Right lobe of liver (tissue), 6 donors: ENCODE data around the gene AASDHPPT. TPM values are rescaled to one million over a fixed set of nuclear protein-coding genes. Genes with fewer than 3 reads are reported as not detected.

Experiments used
- ATAC-seq, 4 donors: fragments of 200-7000 bp; cut with Tn5 transposase; one replicate each; pipeline ENCODE4 v1.9.1; 2020; ENCODE audit warnings: mild to moderate bottlenecking in 4 of 4, moderate library complexity in 4 of 4
- DNase-seq, 3 donors: peaks; one replicate each; pipeline ENCODE4 v3.0.0-alpha.2; 2020
- H3K27ac ChIP-seq, 3 donors: fragments of 200-600 bp; one replicate each; pipeline ENCODE4 v1.8.0; 2022
- H3K27me3 ChIP-seq, 2 donors: fragments of 200-600 bp; one replicate each; pipeline ENCODE4 v1.8.0; 2022
- H3K36me3 ChIP-seq, 4 donors: fragments of 200-600 bp; sonication (generic) in 1 of 4; one replicate each; pipeline versions ENCODE4 v1.5.1 to v1.8.0; 2017 to 2022; ENCODE audit warnings: control low read depth in 1 of 4
- H3K4me1 ChIP-seq, 4 donors: fragments of 200-600 bp; sonication (generic) in 1 of 4; one replicate each; pipeline versions ENCODE4 v1.5.1 to v1.8.0; 2017 to 2022; ENCODE audit warnings: control low read depth in 1 of 4
- H3K4me3 ChIP-seq, 3 donors: fragments of 200-600 bp; one replicate each; pipeline ENCODE4 v1.8.0; 2022
- H3K9me3 ChIP-seq, 4 donors: fragments of 200-600 bp; sonication (generic) in 1 of 4; one replicate each; pipeline versions ENCODE4 v1.5.1 to v1.8.0; 2017 to 2022; ENCODE audit warnings: control low read depth in 1 of 4
- CTCF ChIP-seq, 4 donors: fragments of 200-600 bp in 3 of 4; fragments of 450-650 bp in 1 of 4; IDR thresholded peaks; one replicate each; pipeline versions ENCODE4 v1.5.1 to v1.8.0; 2016 to 2022; ENCODE audit warnings: antibody characterized with exemption in 4 of 4, mild to moderate bottlenecking in 2 of 4
- POLR2A ChIP-seq: fragments of 450-650 bp; IDR thresholded peaks from one replicate; pipeline ENCODE4 v1.6.1; 2017; ENCODE audit warnings: antibody characterized with exemption, mild to moderate bottlenecking
- WGBS: methylation state at CpG from one replicate; pipeline ENCODE4 v1.1.6; 2018; ENCODE audit warnings: low coverage, low lambda C conversion rate; ENCODE audit not compliant: insufficient coverage; ENCODE audit errors: missing lambda C conversion rate; 5-methylcytosine and 5-hydroxymethylcytosine counted together
- intact Hi-C, 2 donors: fragments of 100-400 bp; cut with DNase I; formaldehyde crosslinking; loops; one replicate each; pipeline versions ENCODE4 v1.11.2 to v1.14.1; 2022
- total RNA-seq, 6 experiments: library from RNA; depleted of rRNA in 2 of 6; stranded (reverse); fragments of >200 nt in 2 of 6; fragmentation: NEBNext Ultra II Directional in 3 of 6; extraction: Animal tissue kit (Norgen Biotek cat#: 25700) in 3 of 6; gene quantifications; one replicate each; pipeline versions ENCODE4 v1.1.0 to v1.2.4, GENCODE V29; 2016 to 2023
- donor health status: DM: no; HTN: yes; CAD: no.
- donor health status: DM: no; HTN: no; CAD: no.
- donor health status: DM: no; HTN: no; CAD: no.
- donor health status: DM: no; HTN: yes; CAD: no.
- donor health status: DM: no; HTN: yes; CAD: no.

The AASDHPPT gene
- total RNA-seq, 6 experiments from 2014 or later: 15.4 to 30.5 (median 23.0) TPM

- intact Hi-C loops: no loop called here
Measured at GRCh38 chr11:106059617-106060016, 17.8 kb upstream of the AASDHPPT start.

GRCh38 chr11:106061249-106061784 lies 16.1 kb upstream of the AASDHPPT start:
- Histone ChIP-seq H3K4me1 (no peaks in the 10 kb centered on the region), H3K4me3 (no peak overlapping the region), H3K9me3 (no peaks in the 10 kb centered on the region), H3K27me3 (no peaks in the 10 kb centered on the region), H3K27ac (no peak overlapping the region), H3K36me3 (no peaks in the 10 kb centered on the region)
- no peak for ATAC-seq
- DNase-seq: no peak
- intact Hi-C loops: no loop called here
- TF ChIP-seq POLR2A (no peak), CTCF (IDR thresholded peaks at IDR 0.05) (no peak)

More at GRCh38 chr11:106059617-106060016, 17.8 kb upstream of the AASDHPPT start:
- no peaks in the 10 kb centered on the region for H3K9me3 ChIP-seq
- no peak overlapping the region for H3K4me3 ChIP-seq
- TF ChIP-seq CTCF (IDR thresholded peaks at IDR 0.05) (no peak), POLR2A (no peak)
- no peak for DNase-seq
- WGBS: 80% methylated on average over 1 of the region's 1 CpG
- no peaks in the 10 kb centered on the region for H3K4me1 ChIP-seq
- H3K27me3 ChIP-seq: no peaks in the 10 kb centered on the region
- ATAC-seq: no peak
- H3K27ac ChIP-seq: no peak overlapping the region
- no peaks in the 10 kb centered on the region for H3K36me3 ChIP-seq

GRCh38 chr11:106061954-106062949 lies 15.2 kb upstream of the AASDHPPT start:
- ATAC-seq (no peak), DNase-seq (no peak)
- 100% methylated on average over 1 of the region's 1 CpG for WGBS
- TF ChIP-seq CTCF (IDR thresholded peaks at IDR 0.05) (no peak), POLR2A (no peak)
- no peaks in the 10 kb centered on the region for H3K36me3 ChIP-seq
- no peak overlapping the region for H3K27ac ChIP-seq
- H3K27me3 ChIP-seq: no peaks in the 10 kb centered on the region
- intact Hi-C loops: no loop called here
- no peaks in the 10 kb centered on the region for H3K4me1 ChIP-seq
- no peaks in the 10 kb centered on the region for H3K9me3 ChIP-seq
- no peak overlapping the region for H3K4me3 ChIP-seq

GRCh38 chr11:106063009-106063408 lies 14.5 kb upstream of the AASDHPPT start:
- no peaks in the 10 kb centered on the region for H3K4me1 ChIP-seq
- no peaks in the 10 kb centered on the region for H3K9me3 ChIP-seq
- intact Hi-C loops: no loop called here
- H3K27me3 ChIP-seq: no peaks in the 10 kb centered on the region
- H3K36me3 ChIP-seq: no peaks in the 10 kb centered on the region
- H3K27ac ChIP-seq: no peak overlapping the region
- H3K4me3 ChIP-seq: no peak overlapping the region
- ATAC-seq (no peak), DNase-seq (no peak)
- TF ChIP-seq POLR2A (no peak), CTCF (IDR thresholded peaks at IDR 0.05) (no peak)
